K562 (cell line): Measurements from ENCODE around the gene CXCL6.

Experiments
- CTCF ChIP-seq, 3 experiments: IDR thresholded peaks in 2 of 3; conservative IDR thresholded peaks in 1 of 3; 2 replicates each; pipeline ENCODE4 v1.5.1; 2011 to 2012; ENCODE audit warnings: low read length in 3 of 3, mild to moderate bottlenecking in 3 of 3, control low read depth in 2 of 3, improper control_type of control experiment in 1 of 3, inconsistent platforms in 1 of 3, low read depth in 1 of 3, mixed read lengths in 1 of 3, moderate library complexity in 1 of 3; ENCODE audit not compliant: insufficient read depth in 2 of 3
- DACH1 ChIP-seq: fragments of 450-650 bp; IDR thresholded peaks from 2 replicates; pipeline ENCODE4 v1.6.1; 2018; ENCODE audit not compliant: partially characterized antibody
- POLR2A ChIP-seq: fragments of 450-650 bp; conservative IDR thresholded peaks from 2 replicates; pipeline ENCODE4 v1.6.1; 2016
- POLR2AphosphoS2 ChIP-seq: IDR thresholded peaks from 2 replicates; pipeline ENCODE4 v1.6.1; 2012; ENCODE audit warnings: low read length, improper control_type of control experiment
- RBM14 ChIP-seq: fragments of 200-400 bp; formaldehyde crosslinking; IDR thresholded peaks from 2 replicates; pipeline ENCODE4 v1.6.1; 2018; ENCODE audit warnings: low read depth, mild to moderate bottlenecking, low read length, moderate library complexity, borderline replicate concordance; ENCODE audit not compliant: insufficient read depth

GRCh38 chr4:73870260-73870659 is 33.8 kb downstream of the CXCL6 start:
- TF ChIP-seq POLR2AphosphoS2 (no peak), DACH1 (no peak), RBM14 (no peak), CTCF (IDR thresholded peaks at IDR 0.05 in 2 of 3, conservative IDR thresholded peaks at IDR 0.05 in 1 of 3; ENCODE audit: insufficient read depth in 2 of 3, low read depth in 1 of 3, low read length in 3 of 3) (no peak), POLR2A (no peak)
